PC-3 (cell line): ENCODE data around the gene FRG2.

Source experiments
- CTCF ChIP-seq: fragments of 300-600 bp; sonication (generic); conservative IDR thresholded peaks from 2 replicates; pipeline ENCODE4 v1.5.1; 2017; ENCODE audit warnings: antibody characterized with exemption, low read depth, mild to moderate bottlenecking, low read length
- EZH2phosphoT487 ChIP-seq: fragments of 300-600 bp; sonication (generic); IDR thresholded peaks from 2 replicates; pipeline ENCODE4 v1.6.1; 2018; ENCODE audit warnings: mild to moderate bottlenecking, antibody characterized with exemption, low read length, borderline replicate concordance

- TF ChIP-seq CTCF (no peak), EZH2phosphoT487 (no peak)
Observed at GRCh38 chr4:190017357-190018200, 9.5 kb downstream of the FRG2 start.
